GM19395 (cell line): Measurements from ENCODE around the gene AFF3.

Source experiments
- ATAC-seq: cut with Tn5 transposase; IDR thresholded peaks from one replicate; pipeline ENCODE4 v1.9.1; 2021; ENCODE audit warnings: mild to moderate bottlenecking, moderate library complexity; ENCODE audit not compliant: unreplicated experiment

The AFF3 gene

GRCh38 chr2:99656994-99657393 lies 485.4 kb downstream of the AFF3 start:
- ATAC-seq = no peak

GRCh38 chr2:99653433-99653832 lies 489.0 kb downstream of the AFF3 start:
- ATAC-seq = no peak

- ATAC-seq = no peak
These were observed 489.5 kb downstream of the AFF3 start for GRCh38 chr2:99652862-99653261.

- ATAC-seq = no peak
These were observed 490.3 kb downstream of the AFF3 start for GRCh38 chr2:99651930-99652670.

GRCh38 chr2:99648906-99649789 lies 493.2 kb downstream of the AFF3 start:
- ATAC-seq = no peak

- no peak for ATAC-seq
These were observed 494.1 kb downstream of the AFF3 start for GRCh38 chr2:99648178-99648844.

- no peak for ATAC-seq
These were observed 496.4 kb downstream of the AFF3 start for GRCh38 chr2:99645960-99646359.

GRCh38 chr2:99644419-99644787 lies 498.0 kb downstream of the AFF3 start:
- no peak for ATAC-seq

GRCh38 chr2:99643787-99644418 lies 498.5 kb downstream of the AFF3 start:
- ATAC-seq = no peak

- no peak for ATAC-seq
These were observed 500.4 kb downstream of the AFF3 start for GRCh38 chr2:99641999-99642398.

- ATAC-seq = no peak
These were observed 501.7 kb downstream of the AFF3 start for GRCh38 chr2:99640635-99641151.

- ATAC-seq = no peak
These were observed 503.6 kb downstream of the AFF3 start for GRCh38 chr2:99638791-99639190.

- no peak for ATAC-seq
These were observed 505.2 kb downstream of the AFF3 start for GRCh38 chr2:99637159-99637697.

- ATAC-seq = no peak
These were observed 506.0 kb downstream of the AFF3 start for GRCh38 chr2:99636144-99637034.

GRCh38 chr2:99635710-99636109 lies 506.7 kb downstream of the AFF3 start:
- ATAC-seq = no peak

- no peak for ATAC-seq
These were observed 508.2 kb downstream of the AFF3 start for GRCh38 chr2:99634234-99634633.

GRCh38 chr2:99631700-99632099 lies 510.7 kb downstream of the AFF3 start:
- ATAC-seq = no peak

GRCh38 chr2:99629320-99629719 lies 513.1 kb downstream of the AFF3 start:
- no peak for ATAC-seq

- ATAC-seq = no peak
These were observed 516.2 kb downstream of the AFF3 start for GRCh38 chr2:99626158-99626557.

- no peak for ATAC-seq
These were observed 517.7 kb downstream of the AFF3 start for GRCh38 chr2:99624677-99625076.
